GM18868 (cell line): ENCODE data around the gene LRCH4.
"Not testable (repeated sequence)": the region's sequence is repeated elsewhere in the genome, so short reads cannot be mapped to it uniquely, and the experiment has no call there.

Experiments
- ATAC-seq: cut with Tn5 transposase; IDR thresholded peaks from one replicate; pipeline ENCODE4 v1.9.1; 2021; ENCODE audit warnings: mild to moderate bottlenecking, moderate library complexity; ENCODE audit not compliant: unreplicated experiment

LRCH4 gene

DNA sequence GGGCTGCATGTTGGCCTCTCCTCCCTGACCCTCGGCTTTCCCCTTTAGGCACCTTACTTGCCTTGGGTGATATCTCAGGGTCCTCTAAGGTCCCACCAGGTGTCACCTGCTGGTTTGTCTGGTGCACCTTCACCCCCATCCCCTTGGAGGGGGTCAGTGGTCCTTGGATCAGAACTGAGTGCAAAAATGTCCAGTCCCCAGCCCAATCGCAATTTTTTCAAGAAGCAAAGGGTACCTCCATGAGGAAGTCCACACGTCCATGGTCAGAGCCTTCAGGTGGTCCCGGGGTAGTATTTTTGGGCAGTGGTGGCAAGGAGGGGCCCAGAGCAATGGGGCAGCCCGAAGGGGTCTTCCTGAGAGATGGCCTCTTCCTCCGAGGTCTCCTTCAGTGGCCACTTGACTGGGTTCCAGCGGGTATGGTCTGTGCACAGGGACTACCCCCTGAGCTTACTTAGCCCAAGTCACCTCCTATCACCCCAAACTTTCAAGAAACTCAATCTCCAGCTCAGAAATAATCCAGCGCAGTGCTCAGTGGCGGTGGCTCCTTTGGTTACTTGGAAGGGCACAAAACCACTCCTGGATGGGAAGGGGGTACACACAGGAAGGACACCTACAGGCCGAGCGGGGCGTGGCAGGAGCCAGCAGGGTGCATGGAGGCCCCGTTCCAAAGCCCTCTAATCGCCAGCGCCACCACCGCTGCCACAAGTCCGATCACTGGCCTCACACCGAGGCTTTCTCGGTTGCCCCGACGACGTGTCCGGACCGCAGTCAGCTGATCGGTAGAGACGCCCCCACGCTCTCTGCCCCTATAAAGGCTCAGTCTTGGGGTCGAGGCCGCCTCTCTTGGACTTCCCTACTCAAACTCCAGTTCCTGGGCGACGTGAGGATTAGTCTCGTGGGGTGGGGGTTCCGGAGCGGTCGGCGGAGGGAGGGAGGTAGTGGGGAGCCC, 16.8 kb downstream of the LRCH4 start:
- no peak for ATAC-seq

- no peak for ATAC-seq
Observed at GRCh38 chr7:100568176-100568895, 17.6 kb downstream of the LRCH4 start.

DNA sequence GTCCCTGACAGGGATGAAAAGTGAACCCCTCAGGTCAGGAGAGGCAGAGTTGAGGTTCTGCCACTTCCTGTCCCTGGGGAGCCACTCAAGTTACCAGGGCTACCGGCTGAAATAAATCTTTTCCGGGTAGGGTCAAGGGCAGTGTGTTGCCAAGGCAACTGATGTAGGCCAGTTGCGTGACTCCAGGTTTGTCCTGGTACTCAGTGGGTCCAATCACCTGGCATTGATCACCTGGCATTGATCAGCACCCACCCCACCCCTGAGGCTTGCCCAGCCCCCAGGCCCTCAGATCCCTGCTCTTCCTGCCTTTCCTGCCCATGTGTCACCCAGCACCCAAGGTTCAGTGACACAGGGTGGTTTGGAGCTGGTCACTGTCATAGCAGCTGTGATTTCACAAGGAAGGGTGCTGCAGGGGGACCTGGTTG, 18.2 kb downstream of the LRCH4 start:
- no peak for ATAC-seq

DNA sequence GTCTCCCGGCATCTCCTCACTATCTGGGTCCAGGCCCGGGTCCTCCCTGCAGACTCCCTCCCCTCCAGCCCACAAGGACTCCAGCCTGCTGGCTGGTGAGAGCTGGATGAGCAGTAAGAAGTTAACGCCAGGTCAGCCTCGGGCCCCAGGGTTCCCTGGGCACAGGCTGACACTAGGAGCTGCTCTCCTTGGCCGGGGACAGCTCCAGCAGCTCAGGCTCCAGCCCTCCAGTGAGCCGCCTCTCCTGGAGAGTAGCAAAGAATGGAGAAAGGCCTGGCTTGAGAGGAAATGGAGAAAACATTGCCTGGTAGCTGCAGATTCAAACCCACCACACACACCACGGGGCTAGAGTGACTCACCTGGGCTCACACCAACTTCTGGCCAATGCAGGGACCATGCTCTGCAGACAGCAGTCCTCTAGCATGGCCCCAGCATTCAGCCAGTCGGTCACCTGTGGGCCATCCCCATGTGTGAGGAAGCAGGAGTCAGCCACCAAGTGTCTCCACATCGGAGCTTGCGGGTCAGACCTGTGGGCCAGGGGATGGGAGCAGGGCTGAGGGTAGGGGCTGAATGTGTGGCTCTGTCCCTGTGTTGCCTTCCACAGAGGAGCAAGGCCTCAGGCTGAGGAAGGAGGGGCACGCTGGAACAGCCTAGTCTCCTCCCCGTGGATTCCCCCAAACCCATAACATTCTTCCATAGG, 18.7 kb downstream of the LRCH4 start:
- no peak for ATAC-seq

DNA sequence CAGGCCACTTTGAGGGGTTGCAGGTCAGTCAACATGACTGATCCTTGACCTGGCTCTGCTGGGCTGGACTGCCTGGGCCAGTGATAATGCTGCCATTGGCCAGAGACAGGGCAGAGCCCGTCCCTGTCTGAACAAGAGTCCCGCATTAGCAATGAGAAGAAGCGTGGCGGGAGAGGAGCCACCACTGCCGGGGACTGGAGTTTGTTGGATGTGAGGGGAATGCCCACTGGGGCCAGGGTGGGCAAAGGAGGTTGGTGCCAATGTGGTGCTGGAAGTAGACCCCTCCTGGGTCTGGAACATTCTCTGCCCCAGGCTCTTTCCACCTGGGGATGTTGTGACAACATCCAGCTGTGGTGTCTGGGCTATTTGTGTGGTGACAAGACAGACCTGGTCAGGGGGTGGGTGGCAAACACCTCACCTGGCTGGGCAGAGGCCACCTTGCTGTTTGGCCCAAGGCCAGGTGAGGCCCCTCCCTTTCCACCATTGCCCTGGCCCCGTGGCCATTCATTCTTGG, 19.9 kb downstream of the LRCH4 start:
- no peak for ATAC-seq

- no peak for ATAC-seq
Observed at GRCh38 chr7:100565133-100565571, 20.8 kb downstream of the LRCH4 start.

GRCh38 chr7:100564405-100564804, 21.5 kb downstream of the LRCH4 start:
- ATAC-seq = not testable (repeated sequence)

GRCh38 chr7:100563809-100564400, 22.0 kb downstream of the LRCH4 start:
- ATAC-seq = no peak

- ATAC-seq = no peak
Observed at GRCh38 chr7:100563100-100563564, 22.8 kb downstream of the LRCH4 start.

DNA sequence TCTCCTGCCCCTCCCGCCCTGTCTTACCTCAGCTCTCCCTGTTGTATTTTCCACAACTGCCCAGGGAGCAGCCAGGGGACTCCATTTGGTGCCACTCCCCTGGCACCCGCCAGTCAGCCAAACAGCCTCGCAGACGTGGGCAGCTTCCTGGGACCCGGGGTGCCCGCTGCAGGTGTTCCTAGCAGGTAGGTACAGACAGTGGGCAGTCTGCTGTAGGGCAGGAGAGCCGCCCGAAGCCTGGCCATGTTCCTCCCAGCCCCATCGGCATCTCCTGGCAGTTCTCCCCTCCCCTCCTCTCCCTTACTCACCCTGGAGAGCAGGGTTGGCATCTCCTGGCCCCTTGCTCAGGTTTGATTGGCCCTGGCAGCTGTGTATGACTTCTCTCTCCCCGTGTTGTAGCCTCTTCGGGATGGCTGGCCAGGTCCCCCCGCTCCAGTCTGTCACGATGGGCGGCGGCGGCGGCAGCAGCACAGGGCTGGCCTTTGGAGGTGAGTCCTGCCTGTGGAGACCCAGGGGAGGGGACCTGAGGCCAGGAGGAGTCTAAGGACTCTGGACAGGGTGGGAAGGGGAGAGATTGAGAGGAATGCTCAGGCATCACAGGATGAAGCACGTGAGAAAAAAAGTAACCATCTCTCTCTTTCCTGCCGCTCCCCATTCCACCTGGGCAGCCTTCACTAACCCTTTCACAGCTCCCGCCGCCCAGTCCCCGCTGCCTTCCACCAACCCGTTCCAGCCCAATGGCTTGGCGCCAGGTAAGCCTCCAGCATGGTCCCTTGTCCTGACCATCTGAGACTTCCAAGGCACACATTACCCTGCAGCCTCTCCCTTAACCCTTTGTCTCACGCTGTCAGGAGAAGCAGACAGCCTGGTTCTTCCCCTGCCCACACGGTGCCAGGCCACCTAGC, 23.5 kb downstream of the LRCH4 start:
- ATAC-seq = no peak

- no peak for ATAC-seq
Observed at GRCh38 chr7:100561491-100562194, 24.3 kb downstream of the LRCH4 start.

GRCh38 chr7:100559127-100559526, 26.8 kb downstream of the LRCH4 start:
- no peak for ATAC-seq

GRCh38 chr7:100556541-100556940, 29.4 kb downstream of the LRCH4 start:
- ATAC-seq = no peak

- ATAC-seq = no peak
Observed at GRCh38 chr7:100555701-100556100, 30.2 kb downstream of the LRCH4 start.

- ATAC-seq = no peak
Observed at GRCh38 chr7:100553032-100553431, 32.9 kb downstream of the LRCH4 start.

DNA sequence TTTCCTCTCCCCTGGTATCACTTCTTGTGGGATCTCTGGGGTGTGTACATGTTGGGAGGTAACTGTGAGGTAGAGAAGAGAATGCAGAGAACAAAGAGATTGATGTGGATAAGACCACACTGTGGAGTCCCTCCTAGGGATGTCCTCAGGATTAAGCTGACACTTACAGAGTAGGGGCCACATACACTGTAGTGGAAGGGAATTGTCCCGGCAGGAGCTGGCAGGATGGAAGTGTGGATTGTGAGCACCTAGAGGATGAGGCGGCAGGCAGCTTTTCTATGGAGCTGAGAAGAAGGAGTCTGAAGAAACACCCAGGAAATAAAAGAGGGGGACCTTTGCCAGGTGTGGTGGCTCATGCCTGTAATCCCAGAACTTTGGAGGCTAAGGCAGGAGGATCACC, 33.4 kb downstream of the LRCH4 start:
- no peak for ATAC-seq

DNA sequence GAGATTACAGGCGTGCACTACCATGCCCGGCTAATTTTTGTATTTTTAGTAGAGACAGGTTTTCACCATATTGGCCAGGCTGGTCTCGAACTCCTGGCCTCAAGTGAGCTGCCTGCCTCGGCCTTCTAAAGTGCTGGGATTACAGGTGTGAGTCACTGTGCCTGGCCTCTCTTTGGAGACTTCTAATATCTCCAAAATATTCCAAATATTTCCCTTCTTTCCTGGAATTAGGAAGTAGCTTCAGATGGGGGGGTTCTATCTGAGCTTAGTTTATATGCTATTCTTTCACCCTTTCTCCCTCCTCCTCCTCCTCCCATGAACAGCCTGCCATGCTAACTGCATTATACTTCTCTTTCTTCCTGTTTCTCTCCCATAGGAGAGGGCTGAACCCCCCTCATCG, 37.5 kb downstream of the LRCH4 start:
- not testable (repeated sequence) for ATAC-seq

DNA sequence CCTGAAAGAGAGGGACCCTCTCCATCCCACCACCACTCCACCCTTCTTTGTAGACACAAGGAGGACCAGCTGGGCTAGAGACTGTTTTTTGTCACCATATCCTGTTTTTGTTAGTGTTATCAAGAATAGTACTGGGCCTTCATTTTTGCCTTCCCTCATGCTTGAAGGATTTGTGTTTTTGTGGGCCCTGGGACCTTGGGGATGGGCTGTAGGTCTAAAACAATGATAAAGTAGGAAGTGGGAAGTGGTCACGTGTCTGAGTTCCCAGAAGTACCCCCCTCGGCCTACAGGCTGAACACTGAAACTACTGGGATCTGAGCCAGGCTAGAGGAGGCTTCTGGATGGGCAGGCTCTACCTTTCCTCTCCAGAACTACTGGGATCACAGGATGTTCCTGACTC, 38.1 kb downstream of the LRCH4 start:
- ATAC-seq = no peak
